K562 (cell line): Measurements from ENCODE around the gene SYNJ2. TPM values are rescaled to one million over a fixed set of nuclear protein-coding genes. Genes with fewer than 3 reads are reported as not detected.

Experiments used
- CTCF ChIP-seq, 3 experiments: IDR thresholded peaks in 2 of 3; conservative IDR thresholded peaks in 1 of 3; 2 replicates each; pipeline ENCODE4 v1.5.1; 2011 to 2012; ENCODE audit warnings: low read length in 3 of 3, mild to moderate bottlenecking in 3 of 3, control low read depth in 2 of 3, improper control_type of control experiment in 1 of 3, inconsistent platforms in 1 of 3, low read depth in 1 of 3, mixed read lengths in 1 of 3, moderate library complexity in 1 of 3; ENCODE audit not compliant: insufficient read depth in 2 of 3
- E2F6 ChIP-seq, 2 experiments: IDR thresholded peaks; 2 replicates each; pipeline ENCODE4 v1.6.1; 2011; ENCODE audit warnings: borderline replicate concordance in 1 of 2, control low read depth in 1 of 2, low read depth in 1 of 2, low read length in 1 of 2, mild to moderate bottlenecking in 1 of 2, mixed read lengths in 1 of 2, moderate library complexity in 1 of 2; ENCODE audit not compliant: insufficient read depth in 1 of 2, insufficient read length in 1 of 2, poor library complexity in 1 of 2, severe bottlenecking in 1 of 2; ENCODE audit errors: extremely low read depth in 1 of 2
- GABPB2 ChIP-seq: fragments of 250-450 bp; sonication (Bioruptor Pico); conservative IDR thresholded peaks from 2 replicates; pipeline ENCODE4 v1.5.1; 2021; ENCODE audit warnings: mild to moderate bottlenecking
- KHSRP ChIP-seq: fragments of 450-650 bp; IDR thresholded peaks from 2 replicates; pipeline ENCODE4 v1.6.1; 2017
- MXD1 ChIP-seq: fragments of 250-450 bp; sonication (Bioruptor Pico); IDR thresholded peaks from 2 replicates; pipeline ENCODE4 v1.8.0; 2021; ENCODE audit warnings: borderline replicate concordance, mild to moderate bottlenecking, moderate library complexity; ENCODE audit not compliant: poor library complexity, severe bottlenecking
- MXI1 ChIP-seq: IDR thresholded peaks from 2 replicates; pipeline ENCODE4 v1.6.1; 2011; ENCODE audit warnings: low read depth, mild to moderate bottlenecking, improper control_type of control experiment, low read length
- NR2F6 ChIP-seq: fragments of 450-650 bp; formaldehyde crosslinking; IDR thresholded peaks from 2 replicates; pipeline ENCODE4 v1.4.0; 2020; ENCODE audit warnings: mild to moderate bottlenecking
- NUFIP1 ChIP-seq: fragments of 450-650 bp; IDR thresholded peaks from 2 replicates; pipeline ENCODE4 v1.6.1; 2018; ENCODE audit not compliant: partially characterized antibody
- POLR2B ChIP-seq: fragments of 450-650 bp; IDR thresholded peaks from 2 replicates; pipeline ENCODE4 v1.6.1; 2018; ENCODE audit warnings: low read depth; ENCODE audit not compliant: partially characterized antibody
- POU5F1 ChIP-seq: fragments of 150-350 bp; IDR thresholded peaks from 2 replicates; pipeline ENCODE4 v1.6.1; 2014; ENCODE audit warnings: borderline replicate concordance, low read length, low read depth, mild to moderate bottlenecking; ENCODE audit not compliant: partially characterized antibody
- PYGO2 ChIP-seq: fragments of 450-650 bp; IDR thresholded peaks from 2 replicates; pipeline ENCODE4 v1.6.1; 2016; ENCODE audit warnings: mild to moderate bottlenecking, missing genetic modification characterization, moderate library complexity, missing compliant biosample characterization
- SAP30 ChIP-seq: fragments of 200-600 bp; sonication (generic); IDR thresholded peaks from 2 replicates; pipeline ENCODE4 v1.6.1; 2012; ENCODE audit warnings: borderline replicate concordance, low read depth, mild to moderate bottlenecking, moderate library complexity, low read length, control low read depth, inconsistent platforms; ENCODE audit not compliant: insufficient read depth, poor library complexity, severe bottlenecking
- SETDB1 ChIP-seq: IDR thresholded peaks from one replicate; pipeline ENCODE4 v1.6.1; 2012; ENCODE audit warnings: low read length, control low read depth, inconsistent platforms
- SIRT6 ChIP-seq: IDR thresholded peaks from one replicate; pipeline ENCODE4 v1.6.1; 2012; ENCODE audit warnings: low read depth, mild to moderate bottlenecking, control low read depth, inconsistent platforms, low read length, moderate library complexity
- SLC30A9 ChIP-seq: fragments of 250-450 bp; sonication (Bioruptor Pico); IDR thresholded peaks from 2 replicates; pipeline ENCODE4 v1.8.0; 2022; ENCODE audit warnings: mild to moderate bottlenecking, moderate library complexity
- SPI1 ChIP-seq: IDR thresholded peaks from 2 replicates; pipeline ENCODE4 v1.6.1; 2011; ENCODE audit warnings: low read depth, low read length, control low read depth, borderline replicate concordance
- TAF15 ChIP-seq: fragments of 200-400 bp; formaldehyde crosslinking; IDR thresholded peaks from 2 replicates; pipeline ENCODE4 v1.6.1; 2017; ENCODE audit warnings: mild to moderate bottlenecking, low read depth, low read length, moderate library complexity
- TAF7 ChIP-seq: fragments of 450-650 bp; IDR thresholded peaks from 2 replicates; pipeline ENCODE4 v1.6.1; 2016; ENCODE audit warnings: missing genetic modification characterization, missing compliant biosample characterization
- TEAD4 ChIP-seq, 2 experiments: sonication (generic) in 1 of 2; formaldehyde crosslinking in 1 of 2; IDR thresholded peaks; 2 replicates each; pipeline versions ENCODE4 v1.6.1 to v1.8.0; 2012 to 2022; ENCODE audit warnings: borderline replicate concordance in 1 of 2, inconsistent platforms in 1 of 2, low read length in 1 of 2, mild to moderate bottlenecking in 1 of 2, missing genetic modification reagents in 1 of 2
- ZFP36 ChIP-seq: fragments of 150-350 bp; IDR thresholded peaks from 2 replicates; pipeline ENCODE4 v1.6.1; 2018; ENCODE audit warnings: low read length, low read depth; ENCODE audit not compliant: partially characterized antibody
- ZNF146 ChIP-seq: IDR thresholded peaks from one replicate; pipeline ENCODE4 v1.6.1; 2018; ENCODE audit warnings: missing compliant biosample characterization; ENCODE audit not compliant: unreplicated experiment
- ZNF23 ChIP-seq: fragments of 250-450 bp; sonication (Bioruptor Pico); IDR thresholded peaks from 2 replicates; pipeline ENCODE4 v1.4.0; 2020; ENCODE audit warnings: mild to moderate bottlenecking
- ZNF778 ChIP-seq: fragments of 450-650 bp; formaldehyde crosslinking; IDR thresholded peaks from 2 replicates; pipeline ENCODE4 v1.4.0; 2020; ENCODE audit warnings: mild to moderate bottlenecking, moderate library complexity
- polyA plus RNA-seq, 8 experiments: library from polyadenylated mRNA; depleted of rRNA in 4 of 8; stranded (reverse) in 5 of 8; unstranded in 3 of 8; fragments of >200 nt; fragmentation: Nextera tagmentation in 2 of 8; fragmentation: Illumina TruSeq in 1 of 8; extraction: Ambion mirVana in 2 of 8; extraction: Trizol in 1 of 8; gene quantifications; 2 replicates each; pipeline versions ENCODE4 v1.2.1 to v1.2.3, GENCODE V29; 2011 to 2014; ENCODE audit warnings: inconsistent platforms in 1 of 8, missing spikeins in 1 of 8
- total RNA-seq, 7 experiments: library from RNA; depleted of rRNA in 6 of 7; stranded (reverse); fragments of >200 nt in 6 of 7; fragmentation: Illumina TruSeq in 2 of 7; extraction: Trizol in 2 of 7; gene quantifications; 2 replicates each; pipeline versions ENCODE4 v1.2.1 to v1.2.3, GENCODE V29; 2011 to 2021; ENCODE audit warnings: low replicate concordance in 1 of 7

Gene SYNJ2
- total and polyA plus RNA-seq, 9 of the 15 experiments (the other 6 are each of a cell fraction or from before 2014, with no cell fraction given): 3.0 to 27.7 (median 17.8) TPM

- no peak for TF ChIP-seq SPI1
- no peak; the same call in 1 of the 2 replicates for TF ChIP-seq MXI1
- no peak for TF ChIP-seq CTCF (IDR thresholded peaks at IDR 0.05 in 2 of 3, conservative IDR thresholded peaks at IDR 0.05 in 1 of 3; ENCODE audit: insufficient read depth in 2 of 3, low read depth in 1 of 3, low read length in 3 of 3)
- no peak for TF ChIP-seq PYGO2 (tag)
- no peak for TF ChIP-seq NUFIP1
- TF ChIP-seq POLR2B: no peak
- TF ChIP-seq TAF15: no peak
- no peak for TF ChIP-seq POU5F1
- no peak for TF ChIP-seq GABPB2 (CRISPR knock-in tag)
- no peak for TF ChIP-seq ZNF778
- no peak for TF ChIP-seq SIRT6
- no peak for TF ChIP-seq ZNF23
- TF ChIP-seq KHSRP: no peak
- TF ChIP-seq TAF7 (tag): no peak
- TF ChIP-seq SAP30: no peak
- TF ChIP-seq SETDB1: no peak
- TF ChIP-seq TEAD4 (IDR thresholded peaks at IDR 0.05; ENCODE audit: low read length): no peak
- TF ChIP-seq TEAD4 (CRISPR knock-in tag; IDR thresholded peaks at IDR 0.05; ENCODE audit: borderline replicate concordance): no peak
- no peak for TF ChIP-seq NR2F6 (CRISPR knock-in tag)
- TF ChIP-seq ZFP36: peak; percentile 79
- TF ChIP-seq E2F6 (IDR thresholded peaks at IDR 0.05; ENCODE audit: borderline replicate concordance in 1 of 2, extremely low read depth in 1 of 2, insufficient read depth in 1 of 2, insufficient read length in 1 of 2, low read depth in 1 of 2, low read length in 1 of 2, poor library complexity in 1 of 2, severe bottlenecking in 1 of 2): peak; percentile 70 to 85
- TF ChIP-seq MXD1 (CRISPR knock-in tag): no peak
- no peak for TF ChIP-seq ZNF146 (CRISPR knock-in tag)
- TF ChIP-seq SLC30A9 (CRISPR knock-in tag): no peak
Measured at GRCh38 chr6:157980288-157981131, 1.2 kb upstream of the SYNJ2 start (continued).
